Omental fat pad (tissue), 4 donors: ENCODE measurements around the gene KCNJ16. TPM values are rescaled to one million over a fixed set of nuclear protein-coding genes. Genes with fewer than 3 reads are reported as not detected.

Experiments
- ATAC-seq: fragments of 150-250 bp; one replicate; pipeline ENCODE4 v1.9.1; 2016; ENCODE audit warnings: mild to moderate bottlenecking, moderate library complexity; ENCODE audit not compliant: low FRiP score
- DNase-seq: peaks from one replicate; pipeline ENCODE4 v3.0.0-alpha.2; 2019; ENCODE audit warnings: low spot score
- total RNA-seq, 4 donors: library from RNA; depleted of rRNA; stranded (reverse); fragments of >200 nt; gene quantifications; one replicate each; pipeline ENCODE4 v1.1.0, GENCODE V29; 2016
- TF ChIP-seq, protein P1 (sequence below), 3 donors: fragments of 450-650 bp; IDR thresholded peaks; one replicate each; pipeline ENCODE4 v1.5.1; 2016 to 2017; ENCODE audit warnings: antibody characterized with exemption in 3 of 3, mild to moderate bottlenecking in 3 of 3, moderate library complexity in 2 of 3

KCNJ16 gene
- total RNA-seq, 4 donors from 2014 or later = 0.24 to 1.4 (median 0.93) TPM

DNA sequence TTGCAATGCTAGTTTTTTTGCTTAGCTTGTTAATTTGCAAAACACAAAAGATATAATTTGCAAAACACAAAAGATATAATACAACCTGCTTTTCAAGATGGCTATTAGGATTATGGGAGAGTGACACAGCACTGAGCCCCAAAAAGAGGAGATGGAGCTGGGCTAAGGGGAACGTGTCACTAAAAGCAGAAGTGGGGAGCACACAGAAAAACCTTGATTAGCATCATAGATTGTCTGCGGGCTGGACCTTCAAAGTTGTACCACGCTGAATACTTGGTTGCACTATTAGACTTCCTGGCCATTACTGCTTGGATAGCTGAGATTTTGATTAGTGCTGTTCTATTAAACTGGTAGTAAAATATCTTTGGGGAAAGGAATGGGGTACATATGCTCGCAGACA is 36.2 kb downstream of the KCNJ16 start:
- TF ChIP-seq, protein P1, sequence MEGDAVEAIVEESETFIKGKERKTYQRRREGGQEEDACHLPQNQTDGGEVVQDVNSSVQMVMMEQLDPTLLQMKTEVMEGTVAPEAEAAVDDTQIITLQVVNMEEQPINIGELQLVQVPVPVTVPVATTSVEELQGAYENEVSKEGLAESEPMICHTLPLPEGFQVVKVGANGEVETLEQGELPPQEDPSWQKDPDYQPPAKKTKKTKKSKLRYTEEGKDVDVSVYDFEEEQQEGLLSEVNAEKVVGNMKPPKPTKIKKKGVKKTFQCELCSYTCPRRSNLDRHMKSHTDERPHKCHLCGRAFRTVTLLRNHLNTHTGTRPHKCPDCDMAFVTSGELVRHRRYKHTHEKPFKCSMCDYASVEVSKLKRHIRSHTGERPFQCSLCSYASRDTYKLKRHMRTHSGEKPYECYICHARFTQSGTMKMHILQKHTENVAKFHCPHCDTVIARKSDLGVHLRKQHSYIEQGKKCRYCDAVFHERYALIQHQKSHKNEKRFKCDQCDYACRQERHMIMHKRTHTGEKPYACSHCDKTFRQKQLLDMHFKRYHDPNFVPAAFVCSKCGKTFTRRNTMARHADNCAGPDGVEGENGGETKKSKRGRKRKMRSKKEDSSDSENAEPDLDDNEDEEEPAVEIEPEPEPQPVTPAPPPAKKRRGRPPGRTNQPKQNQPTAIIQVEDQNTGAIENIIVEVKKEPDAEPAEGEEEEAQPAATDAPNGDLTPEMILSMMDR (IDR thresholded peaks at IDR 0.05) = no peak
- ATAC-seq (no peak), DNase-seq (no peak)

GRCh38 chr17:70114405-70114804 is 39.4 kb downstream of the KCNJ16 start:
- ATAC-seq (no peak), DNase-seq (no peak)
- TF ChIP-seq, protein P1 (IDR thresholded peaks at IDR 0.05) = no peak

- DNase-seq (no peak), ATAC-seq (no peak)
- TF ChIP-seq, protein P1 (IDR thresholded peaks at IDR 0.05) = no peak
Measured at GRCh38 chr17:70115126-70115525, 40.1 kb downstream of the KCNJ16 start.

- ATAC-seq (no peak), DNase-seq (no peak)
- TF ChIP-seq, protein P1 (IDR thresholded peaks at IDR 0.05) = no peak
Measured at GRCh38 chr17:70116919-70117318, 41.9 kb downstream of the KCNJ16 start.

DNA sequence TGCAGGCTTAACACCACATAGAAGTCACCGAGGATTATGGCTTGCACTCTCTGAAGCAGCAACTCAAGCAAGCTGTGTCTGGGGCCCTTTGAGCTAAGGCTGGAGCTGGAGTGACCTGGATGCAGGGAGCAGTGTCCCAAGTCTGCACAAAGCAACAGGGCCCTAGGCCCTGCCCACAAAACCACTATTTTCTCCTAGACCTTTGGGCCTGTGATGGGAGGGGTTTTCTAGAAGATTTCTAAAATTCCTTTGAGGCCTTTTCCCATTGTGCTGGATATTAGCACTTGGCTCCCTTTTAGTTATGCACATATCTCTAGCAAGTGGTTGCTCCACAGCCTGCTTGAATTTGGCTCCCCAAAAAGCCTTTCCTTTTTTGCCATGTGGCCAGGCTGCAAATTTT is 44.5 kb downstream of the KCNJ16 start:
- DNase-seq = no peak
- ATAC-seq = no peak
- TF ChIP-seq, protein P1 (IDR thresholded peaks at IDR 0.05) = no peak

- TF ChIP-seq, protein P1 (IDR thresholded peaks at IDR 0.05) = no peak
- ATAC-seq = no peak
Measured at GRCh38 chr17:70119983-70120382, 45.0 kb downstream of the KCNJ16 start.

GRCh38 chr17:70120425-70120824 is 45.4 kb downstream of the KCNJ16 start:
- DNase-seq (no peak), ATAC-seq (no peak)
- TF ChIP-seq, protein P1 (IDR thresholded peaks at IDR 0.05) = no peak

More at GRCh38 chr17:70119983-70120382, 45.0 kb downstream of the KCNJ16 start:
- DNase-seq = no peak
